SK-N-SH (cell line): ENCODE measurements around the gene YKT6.

Source experiments
- GATA2 ChIP-seq: sonication (generic); formaldehyde crosslinking; IDR thresholded peaks from 2 replicates; pipeline ENCODE4 v1.5.0; 2020; ENCODE audit warnings: mild to moderate bottlenecking, missing genetic modification reagents
- TF ChIP-seq, protein P1 (sequence below): fragments of 200-600 bp; sonication (generic); IDR thresholded peaks from 2 replicates; pipeline ENCODE4 v1.6.1; 2017; ENCODE audit warnings: antibody characterized with exemption, mild to moderate bottlenecking, moderate library complexity
- TF ChIP-seq, protein P2 (sequence below): fragments of 150-350 bp; IDR thresholded peaks from 2 replicates; pipeline ENCODE4 v1.6.1; 2017; ENCODE audit warnings: antibody characterized with exemption, low read length, low read depth, borderline replicate concordance

DNA sequence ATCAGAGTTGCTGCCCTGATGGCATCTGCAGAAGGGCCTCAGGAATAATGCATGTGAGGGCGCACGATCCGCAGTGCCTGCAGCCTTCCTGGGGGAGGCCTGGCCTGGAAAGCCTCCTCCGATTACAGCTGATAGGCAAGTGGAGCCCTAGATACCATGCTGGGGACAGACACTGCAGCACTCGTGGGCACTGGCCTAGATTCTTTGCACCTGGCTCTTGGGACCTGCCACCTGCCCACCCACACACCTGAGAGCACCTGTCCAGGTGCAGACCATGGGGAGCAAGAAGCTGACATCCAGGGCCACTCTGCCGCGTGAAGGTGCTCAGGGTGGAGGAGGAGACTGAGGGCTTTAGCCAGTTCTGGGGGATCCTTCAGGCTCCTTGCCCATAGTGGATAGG is 14.8 kb downstream of the YKT6 start:
- TF ChIP-seq, protein P1, sequence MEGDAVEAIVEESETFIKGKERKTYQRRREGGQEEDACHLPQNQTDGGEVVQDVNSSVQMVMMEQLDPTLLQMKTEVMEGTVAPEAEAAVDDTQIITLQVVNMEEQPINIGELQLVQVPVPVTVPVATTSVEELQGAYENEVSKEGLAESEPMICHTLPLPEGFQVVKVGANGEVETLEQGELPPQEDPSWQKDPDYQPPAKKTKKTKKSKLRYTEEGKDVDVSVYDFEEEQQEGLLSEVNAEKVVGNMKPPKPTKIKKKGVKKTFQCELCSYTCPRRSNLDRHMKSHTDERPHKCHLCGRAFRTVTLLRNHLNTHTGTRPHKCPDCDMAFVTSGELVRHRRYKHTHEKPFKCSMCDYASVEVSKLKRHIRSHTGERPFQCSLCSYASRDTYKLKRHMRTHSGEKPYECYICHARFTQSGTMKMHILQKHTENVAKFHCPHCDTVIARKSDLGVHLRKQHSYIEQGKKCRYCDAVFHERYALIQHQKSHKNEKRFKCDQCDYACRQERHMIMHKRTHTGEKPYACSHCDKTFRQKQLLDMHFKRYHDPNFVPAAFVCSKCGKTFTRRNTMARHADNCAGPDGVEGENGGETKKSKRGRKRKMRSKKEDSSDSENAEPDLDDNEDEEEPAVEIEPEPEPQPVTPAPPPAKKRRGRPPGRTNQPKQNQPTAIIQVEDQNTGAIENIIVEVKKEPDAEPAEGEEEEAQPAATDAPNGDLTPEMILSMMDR: no peak
- TF ChIP-seq GATA2 (CRISPR knock-in tag): no peak
- TF ChIP-seq, protein P2, sequence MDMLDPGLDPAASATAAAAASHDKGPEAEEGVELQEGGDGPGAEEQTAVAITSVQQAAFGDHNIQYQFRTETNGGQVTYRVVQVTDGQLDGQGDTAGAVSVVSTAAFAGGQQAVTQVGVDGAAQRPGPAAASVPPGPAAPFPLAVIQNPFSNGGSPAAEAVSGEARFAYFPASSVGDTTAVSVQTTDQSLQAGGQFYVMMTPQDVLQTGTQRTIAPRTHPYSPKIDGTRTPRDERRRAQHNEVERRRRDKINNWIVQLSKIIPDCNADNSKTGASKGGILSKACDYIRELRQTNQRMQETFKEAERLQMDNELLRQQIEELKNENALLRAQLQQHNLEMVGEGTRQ: no peak
